Right lobe of liver (tissue), 6 donors: ENCODE results near the gene CACNA1D. TPM values are rescaled to one million over a fixed set of nuclear protein-coding genes. Genes with fewer than 3 reads are reported as not detected.

Source experiments
- ATAC-seq, 4 donors: fragments of 200-7000 bp; cut with Tn5 transposase; one replicate each; pipeline ENCODE4 v1.9.1; 2020; ENCODE audit warnings: mild to moderate bottlenecking in 4 of 4, moderate library complexity in 4 of 4
- DNase-seq, 3 donors: peaks; one replicate each; pipeline ENCODE4 v3.0.0-alpha.2; 2020
- H3K27ac ChIP-seq, 3 donors: fragments of 200-600 bp; one replicate each; pipeline ENCODE4 v1.8.0; 2022
- H3K27me3 ChIP-seq, 2 donors: fragments of 200-600 bp; one replicate each; pipeline ENCODE4 v1.8.0; 2022
- H3K36me3 ChIP-seq, 4 donors: fragments of 200-600 bp; sonication (generic) in 1 of 4; one replicate each; pipeline versions ENCODE4 v1.5.1 to v1.8.0; 2017 to 2022; ENCODE audit warnings: control low read depth in 1 of 4
- H3K4me1 ChIP-seq, 4 donors: fragments of 200-600 bp; sonication (generic) in 1 of 4; one replicate each; pipeline versions ENCODE4 v1.5.1 to v1.8.0; 2017 to 2022; ENCODE audit warnings: control low read depth in 1 of 4
- H3K4me3 ChIP-seq, 3 donors: fragments of 200-600 bp; one replicate each; pipeline ENCODE4 v1.8.0; 2022
- H3K9me3 ChIP-seq, 4 donors: fragments of 200-600 bp; sonication (generic) in 1 of 4; one replicate each; pipeline versions ENCODE4 v1.5.1 to v1.8.0; 2017 to 2022; ENCODE audit warnings: control low read depth in 1 of 4
- POLR2A ChIP-seq: fragments of 450-650 bp; IDR thresholded peaks from one replicate; pipeline ENCODE4 v1.6.1; 2017; ENCODE audit warnings: antibody characterized with exemption, mild to moderate bottlenecking
- WGBS: methylation state at CpG from one replicate; pipeline ENCODE4 v1.1.6; 2018; ENCODE audit warnings: low coverage, low lambda C conversion rate; ENCODE audit not compliant: insufficient coverage; ENCODE audit errors: missing lambda C conversion rate; 5-methylcytosine and 5-hydroxymethylcytosine counted together
- intact Hi-C, 2 donors: fragments of 100-400 bp; cut with DNase I; formaldehyde crosslinking; loops; one replicate each; pipeline versions ENCODE4 v1.11.2 to v1.14.1; 2022
- total RNA-seq, 6 experiments: library from RNA; depleted of rRNA in 2 of 6; stranded (reverse); fragments of >200 nt in 2 of 6; fragmentation: NEBNext Ultra II Directional in 3 of 6; extraction: Animal tissue kit (Norgen Biotek cat#: 25700) in 3 of 6; gene quantifications; one replicate each; pipeline versions ENCODE4 v1.1.0 to v1.2.4, GENCODE V29; 2016 to 2023
- TF ChIP-seq, protein P1 (sequence below), 4 donors: fragments of 200-600 bp in 3 of 4; fragments of 450-650 bp in 1 of 4; IDR thresholded peaks; one replicate each; pipeline versions ENCODE4 v1.5.1 to v1.8.0; 2016 to 2022; ENCODE audit warnings: antibody characterized with exemption in 4 of 4, mild to moderate bottlenecking in 2 of 4
- donor health status: DM: no; HTN: yes; CAD: no.
- donor health status: DM: no; HTN: no; CAD: no.
- donor health status: DM: no; HTN: no; CAD: no.
- donor health status: DM: no; HTN: yes; CAD: no.
- donor health status: DM: no; HTN: yes; CAD: no.

The CACNA1D gene
- total RNA-seq, 6 experiments from 2014 or later: 5.5 to 12.7 (median 9.3) TPM

DNA sequence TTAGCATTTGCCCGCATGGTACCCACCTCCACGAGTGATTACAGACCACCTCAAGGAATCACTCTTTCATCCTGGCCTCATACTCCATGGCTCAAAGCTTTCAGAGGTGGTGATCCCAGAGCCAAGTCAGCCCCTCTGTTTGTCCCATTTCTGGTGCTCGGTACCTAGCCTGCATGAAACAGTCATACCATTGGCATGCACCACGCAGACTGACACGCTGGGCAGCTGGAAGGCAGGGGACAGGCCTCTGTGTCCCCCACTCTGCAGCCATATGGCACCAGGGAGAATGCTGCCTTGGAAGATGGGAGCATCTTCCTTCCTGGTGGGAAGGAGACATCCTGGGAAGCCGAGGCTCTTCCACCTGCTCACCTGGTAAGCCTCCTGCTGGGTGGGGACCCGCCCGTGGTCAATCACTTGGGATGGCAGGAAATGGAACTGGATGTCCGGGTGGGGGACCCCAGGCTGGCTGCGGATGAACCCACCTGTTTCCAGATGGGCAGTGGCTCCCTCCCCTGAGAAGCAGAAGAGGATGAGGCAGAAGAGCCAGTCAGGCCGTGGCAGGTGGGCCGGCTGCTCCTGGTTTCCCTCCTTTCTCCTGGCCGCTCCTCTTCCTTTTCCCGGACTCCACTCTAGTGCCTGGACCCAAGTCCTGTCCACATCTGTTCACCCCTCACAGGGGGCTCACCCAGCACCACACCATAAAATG, 324.9 kb downstream of the CACNA1D start:
- no peaks in the 10 kb centered on the region for H3K4me1 ChIP-seq
- no peaks in the 10 kb centered on the region for H3K27me3 ChIP-seq
- no peaks in the 10 kb centered on the region for H3K9me3 ChIP-seq
- no peak for ATAC-seq
- no peak overlapping the region for H3K27ac ChIP-seq
- no peak for DNase-seq
- intact Hi-C loops: no loop called here
- no peak overlapping the region for H3K4me3 ChIP-seq
- no peak for TF ChIP-seq POLR2A
- TF ChIP-seq, protein P1, sequence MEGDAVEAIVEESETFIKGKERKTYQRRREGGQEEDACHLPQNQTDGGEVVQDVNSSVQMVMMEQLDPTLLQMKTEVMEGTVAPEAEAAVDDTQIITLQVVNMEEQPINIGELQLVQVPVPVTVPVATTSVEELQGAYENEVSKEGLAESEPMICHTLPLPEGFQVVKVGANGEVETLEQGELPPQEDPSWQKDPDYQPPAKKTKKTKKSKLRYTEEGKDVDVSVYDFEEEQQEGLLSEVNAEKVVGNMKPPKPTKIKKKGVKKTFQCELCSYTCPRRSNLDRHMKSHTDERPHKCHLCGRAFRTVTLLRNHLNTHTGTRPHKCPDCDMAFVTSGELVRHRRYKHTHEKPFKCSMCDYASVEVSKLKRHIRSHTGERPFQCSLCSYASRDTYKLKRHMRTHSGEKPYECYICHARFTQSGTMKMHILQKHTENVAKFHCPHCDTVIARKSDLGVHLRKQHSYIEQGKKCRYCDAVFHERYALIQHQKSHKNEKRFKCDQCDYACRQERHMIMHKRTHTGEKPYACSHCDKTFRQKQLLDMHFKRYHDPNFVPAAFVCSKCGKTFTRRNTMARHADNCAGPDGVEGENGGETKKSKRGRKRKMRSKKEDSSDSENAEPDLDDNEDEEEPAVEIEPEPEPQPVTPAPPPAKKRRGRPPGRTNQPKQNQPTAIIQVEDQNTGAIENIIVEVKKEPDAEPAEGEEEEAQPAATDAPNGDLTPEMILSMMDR (IDR thresholded peaks at IDR 0.05): no peak
- H3K36me3 ChIP-seq: peaks cover 0 to 75% (median 38%) of the 10 kb centered on the region in 4 donors
- 91% methylated on average over 5 of the region's 14 CpGs for WGBS

DNA sequence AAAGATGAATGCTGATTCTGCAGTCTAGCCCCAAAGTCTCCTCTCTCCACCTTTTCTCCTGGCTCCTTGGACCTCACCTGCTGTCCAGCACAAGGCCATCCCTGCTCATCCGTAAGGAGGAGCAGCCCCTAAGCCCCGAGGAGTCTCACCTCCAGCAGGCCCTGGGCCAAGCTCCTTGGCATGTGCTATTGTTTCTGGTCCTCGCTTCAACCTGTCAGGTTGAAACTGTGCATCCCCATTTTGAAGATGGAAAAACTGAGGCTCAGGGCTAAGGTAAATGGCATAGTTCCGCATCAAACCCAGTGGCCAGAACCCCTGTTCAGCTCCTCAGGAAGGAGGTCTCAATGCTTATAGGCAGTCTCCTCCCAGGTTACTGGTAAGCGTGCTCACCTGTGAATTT, 325.7 kb downstream of the CACNA1D start:
- TF ChIP-seq, protein P1 (IDR thresholded peaks at IDR 0.05): no peak
- TF ChIP-seq POLR2A: no peak
- Histone ChIP-seq H3K27me3 (no peaks in the 10 kb centered on the region), H3K4me3 (no peak overlapping the region), H3K27ac (no peak overlapping the region), H3K9me3 (no peaks in the 10 kb centered on the region), H3K36me3 (peaks cover 0 to 75% (median 38%) of the 10 kb centered on the region in 4 donors), H3K4me1 (no peaks in the 10 kb centered on the region)
- ATAC-seq (no peak), DNase-seq (no peak)
- WGBS: 87% methylated on average over 3 of the region's 5 CpGs
- intact Hi-C loops: no loop called here

DNA sequence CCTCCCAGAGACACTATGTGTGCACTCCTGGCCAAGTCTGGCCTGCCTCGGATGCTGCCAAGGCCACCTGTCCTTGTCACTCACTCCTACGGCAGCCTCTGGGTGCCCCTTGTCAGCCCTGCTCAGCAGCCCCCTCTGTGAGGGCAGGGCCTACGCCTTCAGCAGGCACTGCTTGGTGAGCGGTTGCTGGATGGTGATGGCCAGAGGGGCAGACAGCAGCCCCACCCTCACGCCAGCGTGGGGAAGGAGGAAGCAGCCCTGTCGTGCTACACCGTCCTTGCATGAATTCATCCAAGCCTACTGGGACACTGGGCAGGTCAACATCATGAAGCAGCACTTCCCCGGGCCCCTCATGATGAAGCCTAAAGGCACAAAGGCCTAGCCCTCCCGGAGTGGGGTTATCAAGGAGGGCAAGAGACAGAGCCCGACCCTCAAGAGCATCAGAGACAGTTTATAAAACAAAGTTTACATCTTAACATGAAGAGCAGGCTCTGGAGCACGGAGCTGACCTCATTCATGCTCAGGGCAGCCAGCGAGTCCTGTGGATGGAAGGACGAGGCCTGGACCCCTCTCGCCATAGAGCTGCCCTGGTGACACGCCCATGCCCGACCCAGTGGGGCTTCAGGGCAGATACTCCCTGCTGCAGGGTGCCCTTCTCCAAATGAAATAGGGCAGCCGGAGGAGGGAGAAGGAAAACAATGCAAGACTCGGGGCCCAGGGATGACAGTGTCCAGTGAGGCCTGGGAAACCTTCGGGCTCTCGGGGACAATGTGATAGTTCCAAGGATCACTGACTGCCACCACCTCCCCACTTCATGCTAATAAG, 326.6 kb downstream of the CACNA1D start:
- peak in 1 of 3 donors; percentile 33 for DNase-seq
- Histone ChIP-seq H3K4me3 (no peak overlapping the region), H3K36me3 (peaks cover 0 to 75% (median 38%) of the 10 kb centered on the region in 4 donors), H3K9me3 (no peaks in the 10 kb centered on the region), H3K27me3 (no peaks in the 10 kb centered on the region), H3K27ac (no peak overlapping the region), H3K4me1 (peaks cover 0 to 2% (median 0%) of the 10 kb centered on the region in 4 donors)
- intact Hi-C loops: no loop called here
- WGBS: 100% methylated on average over 2 of the region's 21 CpGs
- ATAC-seq: no peak
- TF ChIP-seq, protein P1 (IDR thresholded peaks at IDR 0.05): no peak
- no peak for TF ChIP-seq POLR2A

DNA sequence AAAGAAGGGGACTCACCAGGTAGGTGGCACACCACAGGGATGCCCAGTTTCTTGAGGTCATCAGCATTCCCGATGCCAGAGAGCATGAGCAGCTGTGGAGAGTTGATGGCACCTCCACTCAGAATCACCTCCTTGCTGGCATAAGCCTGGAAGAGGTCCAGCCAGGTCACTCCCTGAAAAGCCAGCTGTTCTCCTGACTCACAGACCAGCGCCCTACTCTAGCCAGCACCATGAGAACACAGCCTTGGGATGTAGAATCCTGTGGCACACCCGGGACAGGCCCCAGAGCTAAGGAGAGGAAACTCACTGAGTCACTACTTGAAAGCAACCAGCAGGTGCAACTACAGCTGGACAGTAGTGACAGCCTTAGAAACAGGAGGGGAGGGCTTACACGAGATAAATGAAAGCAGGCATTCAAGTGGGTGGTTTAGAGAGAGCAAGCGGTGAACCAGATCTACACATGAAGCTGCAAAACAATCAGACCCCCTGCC, 327.3 kb downstream of the CACNA1D start:
- Histone ChIP-seq H3K9me3 (no peaks in the 10 kb centered on the region), H3K4me3 (no peak overlapping the region), H3K27ac (no peak overlapping the region), H3K36me3 (peaks cover 0 to 72% (median 38%) of the 10 kb centered on the region in 4 donors), H3K27me3 (no peaks in the 10 kb centered on the region), H3K4me1 (peaks cover 0 to 8% (median 0%) of the 10 kb centered on the region in 4 donors)
- no peak for ATAC-seq
- TF ChIP-seq, protein P1 (IDR thresholded peaks at IDR 0.05): no peak
- TF ChIP-seq POLR2A: no peak
- DNase-seq: peak in 1 of 3 donors; percentile 37
- 71% methylated on average over 4 of the region's 5 CpGs for WGBS
- intact Hi-C loops: no loop called here
